Colon (tissue), 2 donors: Measurements from ENCODE around the gene ITGA7.
"Not testable (repeated sequence)": the region's sequence is repeated elsewhere in the genome, so short reads cannot be mapped to it uniquely, and the experiment has no call there.

Experiments used
- FAIRE-seq: peaks from 2 replicates; lab custom pipeline; 2012; peaks lifted over from hg19 to GRCh38; lab: Jason Lieb, UNC
- donor health status: control.
- donor health status: control.

Gene ITGA7

GRCh38 chr12:55681142-55682077 lies 26.3 kb downstream of the ITGA7 start:
- no peak for FAIRE-seq

- no peak for FAIRE-seq
These were observed 28.0 kb downstream of the ITGA7 start for GRCh38 chr12:55679691-55680090.

GRCh38 chr12:55676707-55677106 lies 31.0 kb downstream of the ITGA7 start:
- no peak for FAIRE-seq

- no peak for FAIRE-seq
These were observed 32.0 kb downstream of the ITGA7 start for GRCh38 chr12:55675666-55676065.

- no peak for FAIRE-seq
These were observed 34.1 kb downstream of the ITGA7 start for GRCh38 chr12:55673638-55674037.

- no peak for FAIRE-seq
These were observed 36.0 kb downstream of the ITGA7 start for GRCh38 chr12:55671746-55672145.

- FAIRE-seq: no peak
These were observed 37.4 kb downstream of the ITGA7 start for GRCh38 chr12:55670276-55670675.

GRCh38 chr12:55666508-55666907 lies 41.2 kb downstream of the ITGA7 start:
- FAIRE-seq: no peak

GRCh38 chr12:55664826-55665225 lies 42.9 kb downstream of the ITGA7 start:
- FAIRE-seq: no peak

GRCh38 chr12:55663391-55663790 lies 44.3 kb downstream of the ITGA7 start:
- FAIRE-seq: no peak

GRCh38 chr12:55659486-55660385 lies 48.0 kb downstream of the ITGA7 start:
- no peak for FAIRE-seq

- no peak for FAIRE-seq
These were observed 48.9 kb downstream of the ITGA7 start for GRCh38 chr12:55658635-55659391.

- no peak for FAIRE-seq
These were observed 49.5 kb downstream of the ITGA7 start for GRCh38 chr12:55658212-55658611.

GRCh38 chr12:55657212-55657611 lies 50.5 kb downstream of the ITGA7 start:
- FAIRE-seq: no peak

GRCh38 chr12:55654511-55655214 lies 53.0 kb downstream of the ITGA7 start:
- no peak for FAIRE-seq

- FAIRE-seq: no peak
These were observed 54.7 kb downstream of the ITGA7 start for GRCh38 chr12:55653031-55653430.

GRCh38 chr12:55652352-55652751 lies 55.4 kb downstream of the ITGA7 start:
- FAIRE-seq: no peak

- FAIRE-seq: no peak
These were observed 56.4 kb downstream of the ITGA7 start for GRCh38 chr12:55651299-55651683.

- not testable (repeated sequence) for FAIRE-seq
These were observed 56.9 kb downstream of the ITGA7 start for GRCh38 chr12:55650620-55651298.

- FAIRE-seq: no peak
These were observed 60.7 kb downstream of the ITGA7 start for GRCh38 chr12:55647027-55647426.

- FAIRE-seq: no peak
These were observed 63.1 kb downstream of the ITGA7 start for GRCh38 chr12:55644591-55644990.
